ENCODE data around the gene BIRC7. TPM values are rescaled to one million over a fixed set of nuclear protein-coding genes. Genes with fewer than 3 reads are reported as not detected.
"Not testable (repeated sequence)": the region's sequence is repeated elsewhere in the genome, so short reads cannot be mapped to it uniquely, and the experiment has no call there.

Gene BIRC7
- total RNA-seq, 2 donors from 2014 or later, result not detected

DNA sequence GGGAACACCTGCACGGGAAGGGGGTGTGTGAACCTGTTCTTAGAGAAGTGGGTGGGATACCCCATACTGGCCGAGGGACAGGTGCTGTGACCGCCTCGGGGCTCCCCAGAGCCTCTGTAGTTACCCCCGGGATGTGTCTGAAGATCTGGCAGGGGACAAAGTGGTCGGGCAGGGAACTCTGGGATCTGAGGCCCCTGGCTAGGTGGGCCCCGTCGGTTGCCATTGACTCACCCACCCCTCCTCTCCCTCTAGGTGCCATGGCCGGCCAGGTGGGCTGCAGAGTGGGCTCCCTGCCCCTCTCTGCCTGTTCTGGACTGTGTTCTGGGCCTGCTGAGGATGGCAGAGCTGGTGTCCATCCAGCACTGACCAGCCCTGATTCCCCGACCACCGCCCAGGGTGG is 4.3 kb downstream of the BIRC7 start:
- no peak for DNase-seq (ENCODE audit: low spot score)
- intact Hi-C loops (cut with DNase I), result no loop called here

- no peak for DNase-seq (ENCODE audit: low spot score)
- intact Hi-C loops (cut with DNase I), result no loop called here
Measured at GRCh38 chr20:63241272-63241671, 5.6 kb downstream of the BIRC7 start.

- intact Hi-C loops (cut with DNase I), result no loop called here
Measured at GRCh38 chr20:63242736-63243135, 7.0 kb downstream of the BIRC7 start.

GRCh38 chr20:63243604-63244247 is 8.0 kb downstream of the BIRC7 start:
- DNase-seq (ENCODE audit: low spot score), result no peak
- intact Hi-C loops (cut with DNase I), result no loop called here

More at GRCh38 chr20:63242736-63243135, 7.0 kb downstream of the BIRC7 start:
- no peak for DNase-seq (ENCODE audit: low spot score)

GRCh38 chr20:63244468-63244867 is 8.8 kb downstream of the BIRC7 start:
- DNase-seq (ENCODE audit: low spot score), result no peak
- intact Hi-C loops (cut with DNase I), result no loop called here

GRCh38 chr20:63246490-63247288 is 11.0 kb downstream of the BIRC7 start:
- intact Hi-C loops (cut with DNase I), result no loop called here
- no peak for DNase-seq (ENCODE audit: low spot score)

- no peak for DNase-seq (ENCODE audit: low spot score)
- intact Hi-C loops (cut with DNase I), result no loop called here
Measured at GRCh38 chr20:63247671-63248228, 12.0 kb downstream of the BIRC7 start.

DNA sequence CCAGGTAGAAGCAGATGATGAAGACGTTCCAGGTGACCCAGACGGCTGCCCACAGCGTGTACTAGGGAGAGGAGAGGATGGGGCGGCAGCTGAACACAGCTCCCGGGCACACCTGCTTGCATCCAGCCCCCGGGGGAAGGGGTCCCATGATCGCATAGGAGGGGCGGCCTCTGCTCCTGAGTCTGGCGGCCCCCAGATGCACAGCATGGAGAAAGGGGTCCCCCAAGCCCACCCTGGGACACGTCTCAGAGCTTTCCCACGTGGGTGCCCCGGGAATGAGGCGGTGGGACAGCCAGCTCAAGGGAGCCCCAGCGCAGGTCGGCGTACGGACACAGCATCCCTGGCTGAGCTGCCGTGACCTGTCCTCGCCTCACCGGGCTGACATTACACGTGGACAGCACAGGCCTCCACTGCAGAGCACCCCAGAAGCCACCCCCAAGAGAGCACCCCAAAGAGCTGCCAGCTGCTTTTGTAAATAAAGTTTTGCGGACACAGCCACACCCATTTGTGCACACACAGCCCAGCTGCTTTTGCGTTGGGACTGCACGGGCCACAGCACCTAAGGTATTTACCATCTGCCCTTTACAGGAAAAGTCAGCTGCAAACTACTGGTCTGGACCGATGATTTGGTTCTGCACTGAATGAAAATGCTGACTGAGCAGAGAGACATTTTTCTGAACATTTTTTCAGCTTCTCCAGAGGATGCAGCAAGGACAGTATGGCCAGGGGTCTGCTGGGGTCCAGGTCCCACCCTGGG is 13.3 kb downstream of the BIRC7 start:
- no peak for DNase-seq (ENCODE audit: low spot score)
- intact Hi-C loops (cut with DNase I), result no loop called here

DNA sequence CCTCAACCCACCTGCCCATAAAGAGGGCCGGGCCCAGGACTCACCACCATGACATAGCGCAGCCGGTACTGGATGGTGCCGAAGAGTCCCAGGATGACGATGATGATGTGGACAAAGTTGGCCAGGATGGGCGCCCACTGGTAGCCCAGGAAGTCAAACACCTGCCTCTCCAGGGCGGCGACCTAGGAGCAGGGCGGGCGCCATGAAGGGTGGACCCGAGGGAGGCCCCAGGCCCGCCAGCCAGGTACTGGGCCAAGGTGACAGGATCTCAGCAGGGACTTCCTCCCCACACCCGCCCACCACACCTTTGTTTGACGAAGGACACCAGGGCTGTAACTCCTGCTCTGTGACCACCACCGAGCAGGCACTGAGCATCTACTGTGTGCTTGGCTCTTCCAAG is 14.2 kb downstream of the BIRC7 start:
- intact Hi-C loops (cut with DNase I), result no loop called here
- no peak for DNase-seq (ENCODE audit: low spot score)

- DNase-seq (ENCODE audit: low spot score); intact Hi-C loops (cut with DNase I): not testable (repeated sequence)
Measured at GRCh38 chr20:63251350-63251749, 15.6 kb downstream of the BIRC7 start.

DNA sequence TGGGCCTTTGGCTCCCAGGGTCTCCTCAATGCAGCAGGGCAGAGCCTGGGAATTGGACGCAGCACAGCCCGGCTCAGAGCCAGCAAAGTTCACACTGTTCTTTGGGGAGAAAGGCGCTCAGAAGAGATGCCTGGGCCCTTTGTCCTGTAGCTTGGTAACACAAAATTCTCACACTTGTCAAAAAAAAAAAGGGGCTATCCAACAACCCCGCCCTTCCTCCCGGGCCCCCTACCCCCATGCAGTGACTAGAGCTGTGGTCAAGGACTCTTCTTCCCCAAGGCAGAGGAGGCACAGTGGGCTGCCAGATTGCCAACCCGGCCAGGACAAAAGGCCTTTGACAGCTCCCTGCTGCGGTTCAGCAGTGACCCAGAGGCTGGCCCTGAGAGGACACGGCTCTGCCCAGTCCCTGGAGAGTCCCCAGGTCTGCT is 16.6 kb downstream of the BIRC7 start:
- DNase-seq (ENCODE audit: low spot score), result no peak
- intact Hi-C loops (cut with DNase I), result no loop called here

- intact Hi-C loops (cut with DNase I), result no loop called here
- no peak for DNase-seq (ENCODE audit: low spot score)
Measured at GRCh38 chr20:63253065-63253437, 17.3 kb downstream of the BIRC7 start.

DNA sequence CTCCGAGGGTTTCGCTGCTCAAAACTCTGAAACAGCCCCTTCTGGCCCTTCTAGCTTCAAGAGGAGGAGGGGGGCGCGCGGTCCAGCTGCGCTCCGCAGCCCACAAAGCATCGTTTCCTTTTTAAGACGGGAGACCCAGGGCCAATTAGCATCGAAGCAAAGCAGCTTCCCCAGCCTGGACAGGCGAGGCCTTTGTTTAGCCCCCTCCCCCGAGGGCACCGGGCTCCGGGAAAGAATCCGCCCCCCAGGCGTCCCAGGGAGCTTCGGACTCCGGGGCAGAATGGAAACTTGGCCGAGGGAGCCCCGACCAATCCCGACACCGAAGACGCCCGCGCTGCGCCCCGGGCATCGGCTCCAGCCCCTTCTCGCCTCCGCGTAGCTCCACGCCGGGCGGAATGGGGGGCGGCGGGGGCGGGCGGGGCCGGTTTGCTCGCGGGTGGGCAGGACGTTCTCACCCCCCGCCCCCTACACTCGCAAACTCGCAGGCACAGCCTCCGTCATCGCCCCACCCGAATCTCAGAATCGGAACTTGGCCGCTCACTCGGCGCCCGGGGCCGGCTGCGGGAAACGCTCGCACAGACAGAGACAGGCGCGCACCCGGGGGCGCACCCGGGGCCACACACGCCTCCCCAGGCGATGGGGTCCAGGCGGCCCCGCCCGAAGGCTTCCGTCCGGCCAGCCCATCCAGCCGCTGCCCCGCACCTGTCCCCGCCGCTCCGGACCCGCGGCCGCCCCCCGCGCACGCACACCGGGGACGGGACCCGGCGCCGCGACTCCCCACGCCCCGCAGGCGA is 17.9 kb downstream of the BIRC7 start:
- intact Hi-C loops (cut with DNase I), result no loop called here
- DNase-seq (ENCODE audit: low spot score), result no peak

DNA sequence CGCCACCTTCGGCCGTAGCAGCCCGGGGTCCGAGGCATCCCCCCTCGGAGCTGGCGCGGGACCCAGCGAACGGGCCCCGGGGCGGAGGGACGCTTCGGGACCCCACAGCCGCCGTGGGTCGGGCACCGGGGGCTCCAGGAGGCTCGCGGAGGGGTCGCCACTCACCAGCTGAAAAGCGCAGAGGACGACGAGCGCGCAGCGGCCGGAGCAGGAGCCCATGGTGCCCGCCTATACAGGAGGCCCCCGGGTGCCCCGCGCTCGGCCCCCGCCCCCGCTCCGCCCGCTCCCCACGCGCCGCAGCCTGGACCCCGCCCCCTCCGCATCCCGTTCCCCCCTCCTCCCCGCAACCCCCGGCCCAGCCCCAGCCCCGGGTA is 18.5 kb downstream of the BIRC7 start, which contains the start of gene NKAIN4:
NKAIN4 (minus strand) TSS at position 232 of the 374 bp plus-strand sequence; CDS start at position 219, 13 bp downstream.
- intact Hi-C loops (cut with DNase I), result no loop called here
- no peak for DNase-seq (ENCODE audit: low spot score)

- intact Hi-C loops (cut with DNase I), result loop anchor here in 1 of 2 donors (5.0 kb wide), 1 partner anchor 212 kb away; no protein-coding TSS in a partner anchor
- DNase-seq (ENCODE audit: low spot score), result no peak
Measured at GRCh38 chr20:63254606-63255384, 19.1 kb downstream of the BIRC7 start.

GRCh38 chr20:63255931-63256704 is 20.4 kb downstream of the BIRC7 start:
- intact Hi-C loops (cut with DNase I), result loop anchor here in 1 of 2 donors (5.0 kb wide), 1 partner anchor 214 kb away; no protein-coding TSS in a partner anchor

GRCh38 chr20:63256954-63257353 is 21.2 kb downstream of the BIRC7 start:
- DNase-seq (ENCODE audit: low spot score), result no peak

More at GRCh38 chr20:63255931-63256704, 20.4 kb downstream of the BIRC7 start:
- DNase-seq (ENCODE audit: low spot score), result no peak

More at GRCh38 chr20:63256954-63257353, 21.2 kb downstream of the BIRC7 start:
- intact Hi-C loops (cut with DNase I), result loop anchor here in 1 of 2 donors (5.0 kb wide), 1 partner anchor 215 kb away; no protein-coding TSS in a partner anchor
